Activated CD4-positive, CD25-positive, alpha-beta regulatory T cell (primary cell): ENCODE measurements around the gene ATP6V0A1.
A peak's percentile ranks its signal among the peaks of the same experiment; 100 is the strongest.
"Not testable (repeated sequence)": the region's sequence is repeated elsewhere in the genome, so short reads cannot be mapped to it uniquely, and the experiment has no call there.

Experiments
- DNase-seq, 4 experiments: peaks; one replicate each; lab custom pipeline; 2025; lab: John Stamatoyannopoulos, UW

Gene ATP6V0A1

DNA sequence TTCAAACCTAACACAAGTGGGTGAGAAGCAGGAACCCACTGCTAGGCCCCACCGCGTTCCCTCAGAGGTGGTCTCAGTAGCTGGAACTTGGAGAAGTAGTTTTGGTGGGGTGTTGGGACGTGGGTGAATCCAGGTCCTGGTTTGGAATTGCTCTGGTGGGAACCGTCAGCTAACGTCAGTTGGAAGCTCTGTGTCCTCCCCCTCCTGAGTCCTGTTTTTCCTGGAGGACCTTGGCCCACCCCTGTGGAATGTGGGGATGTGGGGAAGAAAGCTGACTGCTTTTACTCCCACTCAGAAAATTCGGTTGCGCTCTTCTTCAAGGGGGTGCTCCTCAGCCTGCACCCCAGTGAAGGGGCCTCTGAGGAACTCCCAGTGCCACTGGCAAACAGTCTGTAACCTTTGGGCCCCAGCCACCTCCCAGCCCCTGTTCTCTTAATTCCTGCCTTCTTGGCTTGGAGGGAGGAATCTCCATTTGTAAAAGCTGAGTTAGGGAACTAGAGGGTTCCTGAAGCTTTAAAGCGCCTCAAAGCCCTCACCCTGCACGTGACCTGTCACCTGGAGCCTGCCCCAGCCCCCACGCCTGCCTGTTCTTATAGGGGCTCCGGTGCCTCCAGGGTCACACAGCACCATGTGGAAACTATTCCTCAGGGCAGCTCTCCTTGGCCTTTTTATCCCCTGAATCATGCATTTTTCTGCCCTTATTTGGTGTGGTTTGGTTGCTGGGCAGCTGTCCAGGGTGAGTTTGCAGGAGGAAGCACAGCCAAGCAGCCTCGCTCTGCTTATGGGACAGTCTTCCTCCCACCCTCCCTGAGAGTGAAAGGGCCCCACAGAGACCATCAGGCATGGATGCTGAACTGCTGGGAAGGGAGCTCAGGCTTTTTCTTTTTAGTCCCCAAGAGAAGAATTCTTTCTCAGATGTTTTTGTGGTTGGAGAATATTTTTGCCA lies 61.1 kb downstream of the ATP6V0A1 start:
- no peak for DNase-seq

DNA sequence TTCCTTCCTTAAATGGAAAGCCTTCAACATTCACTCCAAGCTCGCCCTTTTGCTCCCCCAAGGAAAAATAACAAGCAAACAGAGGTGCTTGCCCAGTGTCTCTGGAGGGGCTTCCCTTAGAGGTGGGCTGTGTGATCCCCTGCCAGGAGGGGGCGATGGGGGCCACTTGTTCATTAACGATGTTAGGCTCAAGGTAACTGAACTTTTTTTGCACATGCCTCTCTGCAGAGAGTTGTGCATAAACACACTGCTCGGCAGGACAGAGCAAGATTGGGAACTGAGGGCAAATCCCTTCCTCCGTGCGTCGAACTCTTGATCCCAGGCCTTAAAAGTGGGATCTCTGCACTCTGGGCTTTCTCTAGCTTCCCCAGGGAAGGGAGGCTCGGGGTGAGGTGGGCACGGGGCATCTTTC lies 61.9 kb downstream of the ATP6V0A1 start:
- peak in 1 of 4 experiments; percentile 7 for DNase-seq

- DNase-seq: no peak
These were observed 62.4 kb downstream of the ATP6V0A1 start for GRCh38 chr17:42521036-42521435.

- no peak for DNase-seq
These were observed 63.1 kb downstream of the ATP6V0A1 start for GRCh38 chr17:42521666-42522262.

DNA sequence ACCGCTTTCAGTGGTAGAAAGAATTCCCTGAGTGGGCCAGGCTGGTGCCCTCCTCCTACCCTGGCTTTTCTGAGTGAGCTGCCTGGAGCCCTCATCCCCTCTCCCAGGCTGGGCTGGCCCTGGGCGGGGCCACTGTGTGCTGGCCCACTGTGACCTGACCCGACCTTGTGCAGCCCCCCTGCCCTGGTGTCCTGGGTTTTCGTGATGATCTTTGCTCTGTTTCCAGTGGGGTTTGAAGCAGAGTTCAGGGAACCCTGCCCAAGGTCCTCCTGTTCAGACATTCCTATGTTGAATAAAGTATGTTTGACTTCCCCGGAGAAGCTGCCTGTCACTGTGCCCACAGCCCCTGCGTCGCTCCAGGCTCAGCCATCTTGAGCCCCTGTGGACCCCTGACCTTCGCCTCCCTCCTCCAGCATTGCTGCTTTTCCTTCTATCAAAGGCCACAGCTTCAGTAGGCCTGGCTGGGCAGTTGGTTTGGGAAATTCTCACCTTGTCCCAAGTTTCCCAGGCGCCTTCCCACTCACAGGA lies 63.6 kb downstream of the ATP6V0A1 start:
- DNase-seq: no peak

- DNase-seq: no peak
These were observed 64.2 kb downstream of the ATP6V0A1 start for GRCh38 chr17:42522798-42523278.

GRCh38 chr17:42525221-42525620 lies 66.5 kb downstream of the ATP6V0A1 start:
- DNase-seq: no peak

DNA sequence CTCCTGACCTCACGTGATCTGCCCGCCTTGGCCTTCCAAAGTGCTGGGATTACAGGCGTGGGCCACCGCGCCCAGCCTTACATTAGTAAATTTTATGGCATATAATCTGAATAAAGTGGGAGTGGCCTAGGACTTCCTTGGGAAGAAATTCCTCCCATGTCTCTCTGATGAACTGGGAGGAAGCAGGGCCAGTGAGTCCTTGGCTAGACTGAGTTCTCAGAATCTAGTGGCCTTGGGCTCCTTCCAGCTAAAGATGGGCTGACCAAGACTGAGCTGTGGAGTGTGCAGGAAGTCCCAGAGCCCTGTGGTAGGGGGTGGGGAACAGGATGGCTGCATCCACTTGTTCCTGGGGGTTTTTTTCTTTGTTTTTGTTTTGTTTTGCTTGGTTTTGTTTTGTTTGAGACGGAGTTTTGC lies 67.4 kb downstream of the ATP6V0A1 start:
- DNase-seq: no peak

DNA sequence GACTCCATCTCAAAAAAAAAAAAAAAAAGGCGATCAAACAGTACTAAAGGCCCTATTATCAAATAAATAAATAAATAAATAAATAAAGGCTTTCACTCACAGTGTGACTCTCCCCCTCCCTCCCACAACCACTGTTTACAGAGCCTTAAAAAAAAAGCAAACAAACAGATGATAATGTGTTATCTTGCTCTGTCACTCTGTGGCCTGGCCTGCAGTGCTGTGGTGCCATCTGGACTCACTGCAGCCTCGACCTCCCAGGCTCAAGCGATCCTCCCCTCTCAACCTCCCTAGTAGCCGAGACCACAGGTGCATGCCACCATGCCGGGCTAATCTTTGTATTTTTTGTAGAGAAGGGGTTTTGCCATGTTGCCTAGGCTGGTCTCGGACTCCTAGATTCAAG lies 69.3 kb downstream of the ATP6V0A1 start:
- no peak for DNase-seq

DNA sequence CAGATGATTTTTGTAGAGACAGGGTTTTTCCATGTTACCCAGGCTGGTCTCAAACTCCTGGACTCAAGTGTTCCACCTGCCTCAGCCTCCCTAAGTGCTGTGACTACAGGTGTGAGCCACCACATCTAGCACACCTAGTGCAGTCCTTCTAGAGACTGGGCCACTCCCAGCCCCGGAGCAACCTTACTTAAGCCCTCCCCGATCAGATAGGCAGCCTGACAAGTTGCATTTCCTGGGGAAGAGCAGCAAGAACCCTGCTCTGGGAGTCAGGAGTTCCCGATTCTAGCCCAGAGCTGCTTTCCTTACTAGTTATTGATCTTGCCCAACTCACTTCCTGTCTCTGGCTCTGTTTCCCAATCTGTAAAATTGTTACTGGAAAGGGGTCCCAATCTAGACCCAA lies 70.4 kb downstream of the ATP6V0A1 start:
- DNase-seq: no peak

- DNase-seq: no peak
These were observed 72.3 kb downstream of the ATP6V0A1 start for GRCh38 chr17:42530952-42531454.

DNA sequence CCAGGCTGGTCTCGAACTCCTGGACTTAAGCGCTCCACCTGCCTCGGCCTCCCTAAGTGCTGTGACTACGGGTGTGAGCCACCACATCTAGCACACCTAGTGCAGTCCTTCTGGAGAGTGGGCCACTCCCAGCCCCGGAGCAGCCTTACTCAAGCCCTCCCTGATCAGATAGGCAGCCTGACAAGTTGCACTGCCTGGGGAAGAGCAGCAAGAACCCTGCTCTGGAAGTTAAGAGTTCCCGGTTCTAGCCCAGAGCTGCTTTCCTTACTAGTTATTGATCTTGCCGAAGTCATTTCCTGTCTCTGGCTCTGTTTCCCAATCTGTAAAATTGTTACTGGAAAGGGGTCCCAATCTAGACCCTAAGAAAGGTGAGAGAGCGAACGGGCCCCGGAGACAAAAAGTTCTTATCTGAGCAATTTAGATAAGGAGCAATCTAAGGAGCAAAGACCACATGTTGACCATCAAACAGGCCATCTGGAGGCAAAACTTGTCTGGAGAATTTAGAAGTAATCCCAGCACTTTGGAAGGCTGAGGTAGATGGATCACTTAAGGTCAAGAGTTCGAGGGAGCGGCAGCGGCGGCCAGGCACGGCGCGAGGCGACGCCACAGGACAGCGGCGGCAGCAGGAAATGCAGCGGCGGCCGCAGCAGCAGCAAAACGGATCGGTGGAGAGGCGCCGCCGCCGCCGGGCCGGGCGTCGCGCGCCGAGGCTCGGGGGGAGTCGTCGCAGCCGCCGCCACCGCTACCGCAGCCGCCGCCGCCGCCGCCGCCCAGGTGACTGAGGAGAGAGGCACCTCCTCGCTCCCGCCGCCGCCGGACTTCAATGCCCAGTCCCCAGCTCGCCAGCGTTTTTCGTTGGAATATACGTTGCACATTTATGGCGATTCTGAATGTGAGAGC lies 73.0 kb downstream of the ATP6V0A1 start:
- DNase-seq: peak in 1 of 4 experiments; percentile 18

DNA sequence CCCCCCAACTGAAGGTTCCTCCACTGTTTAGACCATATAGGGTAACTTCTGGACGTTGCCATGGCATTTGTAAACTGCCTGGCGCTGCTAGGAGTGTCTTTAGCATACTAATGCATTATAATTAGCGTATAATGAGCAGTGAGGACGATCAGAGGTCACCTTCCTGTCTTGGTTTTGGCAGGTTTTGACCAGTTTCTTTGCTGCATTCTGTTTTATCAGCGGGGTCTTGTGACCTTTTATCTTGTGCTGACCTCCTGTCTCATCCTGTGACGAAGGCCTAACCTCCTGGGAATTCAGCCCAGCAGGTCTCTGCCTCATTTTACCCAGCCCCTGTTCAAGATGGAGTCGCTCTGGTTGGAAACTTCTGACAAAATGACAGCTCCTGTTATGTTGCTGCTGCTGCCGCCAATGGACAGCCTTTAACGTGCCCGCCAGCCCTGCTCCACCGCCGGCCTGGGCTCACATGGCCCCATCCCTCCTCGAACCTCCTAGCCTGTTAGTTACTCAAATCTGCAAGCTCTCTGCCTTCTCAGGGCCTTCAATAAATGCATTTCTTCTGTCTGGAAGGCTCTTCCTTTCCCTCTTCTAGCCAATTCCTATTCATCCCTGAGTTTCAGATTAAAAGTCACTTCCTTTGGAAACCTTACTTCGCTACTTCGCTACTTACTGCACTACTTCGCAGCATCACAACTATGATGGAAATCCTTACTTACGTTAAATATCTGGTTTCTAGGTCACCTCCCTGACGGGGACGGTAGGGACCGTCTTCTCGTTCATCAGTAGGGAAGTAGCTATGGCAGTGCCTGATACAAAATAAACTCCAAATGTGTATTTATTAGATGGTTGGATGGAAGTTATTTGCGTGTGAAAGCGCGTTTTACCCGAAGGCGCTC lies 76.7 kb downstream of the ATP6V0A1 start:
- DNase-seq: no peak

DNA sequence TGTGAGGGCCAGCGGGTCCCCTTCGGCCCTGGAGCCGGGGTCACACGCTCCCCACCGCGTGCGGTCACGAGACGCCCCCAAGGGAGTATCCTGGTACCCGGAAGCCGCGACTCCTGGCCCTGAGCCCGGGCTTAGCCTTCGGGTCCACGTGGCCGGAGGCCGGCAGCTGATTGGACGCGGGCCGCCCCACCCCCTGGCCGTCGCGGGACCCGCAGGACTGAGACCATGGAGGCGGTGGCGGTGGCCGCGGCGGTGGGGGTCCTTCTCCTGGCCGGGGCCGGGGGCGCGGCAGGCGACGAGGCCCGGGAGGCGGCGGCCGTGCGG lies 77.3 kb downstream of the ATP6V0A1 start, which contains the start of gene NAGLU:
NAGLU (plus strand) TSS at position 194 of the 324 bp plus-strand sequence; CDS start at position 226, 32 bp downstream.
- peak; percentile 64 to 70 (median 68) for DNase-seq

DNA sequence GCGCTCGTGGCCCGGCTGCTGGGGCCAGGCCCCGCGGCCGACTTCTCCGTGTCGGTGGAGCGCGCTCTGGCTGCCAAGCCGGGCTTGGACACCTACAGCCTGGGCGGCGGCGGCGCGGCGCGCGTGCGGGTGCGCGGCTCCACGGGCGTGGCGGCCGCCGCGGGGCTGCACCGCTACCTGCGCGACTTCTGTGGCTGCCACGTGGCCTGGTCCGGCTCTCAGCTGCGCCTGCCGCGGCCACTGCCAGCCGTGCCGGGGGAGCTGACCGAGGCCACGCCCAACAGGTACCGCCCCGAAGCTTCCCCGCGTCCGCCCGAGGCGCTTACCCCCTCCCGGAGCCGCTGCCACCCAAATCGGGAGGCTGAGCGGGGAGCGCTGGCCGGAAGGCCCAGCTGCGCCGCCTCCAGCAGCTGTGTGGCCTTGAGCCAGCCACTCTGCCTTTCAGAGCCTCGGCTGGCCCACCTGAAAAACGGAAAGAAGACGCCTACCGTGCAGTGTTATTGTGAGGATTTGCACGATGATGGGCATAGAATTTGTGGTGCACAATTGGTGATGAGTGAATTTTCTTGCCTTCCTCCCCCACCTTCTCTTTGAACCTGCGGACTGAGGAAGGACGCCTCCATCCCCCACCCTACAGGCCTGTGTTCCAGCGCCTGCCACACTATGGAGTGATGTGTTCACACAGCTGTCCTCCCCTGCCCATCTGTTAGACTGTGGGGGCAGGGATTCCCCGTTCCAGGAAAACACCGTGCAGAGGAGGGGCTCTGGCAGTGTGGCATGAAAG lies 77.9 kb downstream of the ATP6V0A1 start:
- DNase-seq: peak; percentile 42 to 53 (median 44)

GRCh38 chr17:42537156-42537805 lies 78.6 kb downstream of the ATP6V0A1 start:
- no peak for DNase-seq

DNA sequence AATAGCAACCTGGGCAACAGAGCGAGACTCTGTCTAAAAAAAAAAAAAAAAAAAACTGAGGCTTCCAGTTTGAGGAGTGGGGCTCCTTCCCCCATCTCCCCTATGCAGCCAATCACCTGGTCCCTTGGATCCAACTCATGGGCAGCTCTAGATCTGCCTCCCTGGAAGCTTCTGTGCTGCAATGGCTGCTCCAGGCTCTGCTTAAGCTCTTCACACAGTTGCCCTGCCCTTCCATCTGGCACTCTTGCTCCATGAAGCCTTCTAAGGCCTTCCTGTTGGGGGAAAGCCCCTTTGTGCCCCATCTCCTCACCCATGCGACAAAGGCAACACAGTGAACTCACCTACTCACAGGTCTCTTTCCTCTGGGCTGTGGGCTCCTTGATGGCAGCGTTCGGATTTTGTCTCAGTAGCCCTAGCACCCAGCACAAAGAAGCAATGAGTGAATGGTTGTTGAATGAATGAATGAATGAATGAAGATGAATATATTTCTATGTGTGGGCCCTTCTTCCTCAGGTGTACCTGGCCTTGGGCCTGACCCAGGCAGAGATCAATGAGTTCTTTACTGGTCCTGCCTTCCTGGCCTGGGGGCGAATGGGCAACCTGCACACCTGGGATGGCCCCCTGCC lies 79.3 kb downstream of the ATP6V0A1 start:
- DNase-seq: no peak

- no peak for DNase-seq
These were observed 79.8 kb downstream of the ATP6V0A1 start for GRCh38 chr17:42538482-42538881.

DNA sequence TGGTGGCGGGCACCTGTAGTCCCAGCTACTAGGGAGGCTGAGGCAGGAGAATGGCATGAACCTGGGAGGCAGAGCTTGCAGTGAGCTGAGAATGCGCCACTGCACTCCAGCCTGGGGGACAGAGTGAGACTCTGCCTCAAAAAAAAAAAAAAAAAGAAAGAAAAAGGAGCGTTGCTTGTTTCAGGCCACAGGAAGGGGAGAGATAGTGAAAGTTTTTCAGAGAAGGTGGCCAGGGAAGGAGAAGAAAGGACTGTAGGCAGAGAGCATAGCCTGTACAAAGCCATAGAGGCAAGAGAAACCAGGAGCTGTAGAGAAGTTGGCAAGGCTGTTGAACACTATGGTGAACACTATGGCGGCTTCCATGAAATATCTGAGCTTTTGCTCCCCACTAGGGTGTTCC lies 81.9 kb downstream of the ATP6V0A1 start:
- DNase-seq: not testable (repeated sequence)
